K562 (cell line): Measurements from ENCODE around the gene FPR1. TPM values are rescaled to one million over a fixed set of nuclear protein-coding genes. Genes with fewer than 3 reads are reported as not detected.

Source experiments
- CAMTA2 ChIP-seq: fragments of 250-450 bp; sonication (Bioruptor Pico); conservative IDR thresholded peaks from 2 replicates; pipeline ENCODE4 v1.5.1; 2022
- IRF2 ChIP-seq: sonication (generic); formaldehyde crosslinking; IDR thresholded peaks from 2 replicates; pipeline ENCODE4 v1.8.1; 2022; ENCODE audit warnings: mild to moderate bottlenecking, missing genetic modification reagents
- MAZ ChIP-seq, 2 experiments: fragments of 450-650 bp in 1 of 2; sonication (generic) in 1 of 2; formaldehyde crosslinking; IDR thresholded peaks in 1 of 2; conservative IDR thresholded peaks in 1 of 2; 2 replicates each; pipeline versions ENCODE4 v1.4.0 to v1.5.0; 2020; ENCODE audit warnings: mild to moderate bottlenecking in 1 of 2, missing genetic modification reagents in 1 of 2
- RBFOX2 ChIP-seq: fragments of 200-400 bp; formaldehyde crosslinking; IDR thresholded peaks from 2 replicates; pipeline ENCODE4 v1.6.1; 2017; ENCODE audit warnings: low read depth, mild to moderate bottlenecking, low read length, moderate library complexity
- ZBTB7A ChIP-seq: IDR thresholded peaks from 2 replicates; pipeline ENCODE4 v1.6.1; 2011; ENCODE audit warnings: low read depth, mild to moderate bottlenecking, low read length, moderate library complexity, borderline replicate concordance; ENCODE audit not compliant: control insufficient read depth
- ZNF224 ChIP-seq: sonication (generic); formaldehyde crosslinking; IDR thresholded peaks from 2 replicates; pipeline ENCODE4 v1.8.0; 2022; ENCODE audit warnings: mild to moderate bottlenecking, missing genetic modification reagents
- ZNF232 ChIP-seq: sonication (generic); formaldehyde crosslinking; IDR thresholded peaks from 2 replicates; pipeline ENCODE4 v1.8.0; 2022; ENCODE audit warnings: mild to moderate bottlenecking, missing genetic modification reagents
- ZNF263 ChIP-seq: sonication (generic); formaldehyde crosslinking; IDR thresholded peaks from 2 replicates; pipeline ENCODE4 v1.8.0; 2022; ENCODE audit warnings: mild to moderate bottlenecking, missing genetic modification reagents, borderline replicate concordance
- ZNF354B ChIP-seq: fragments of 250-450 bp; sonication (Bioruptor Pico); IDR thresholded peaks from 2 replicates; pipeline ENCODE4 v1.4.0; 2020
- ZNF41 ChIP-seq: fragments of 250-450 bp; sonication (Bioruptor Pico); conservative IDR thresholded peaks from 2 replicates; pipeline ENCODE4 v1.4.0; 2020; ENCODE audit warnings: mild to moderate bottlenecking
- polyA plus RNA-seq, 8 experiments: library from polyadenylated mRNA; depleted of rRNA in 4 of 8; stranded (reverse) in 5 of 8; unstranded in 3 of 8; fragments of >200 nt; fragmentation: Nextera tagmentation in 2 of 8; fragmentation: Illumina TruSeq in 1 of 8; extraction: Ambion mirVana in 2 of 8; extraction: Trizol in 1 of 8; gene quantifications; 2 replicates each; pipeline versions ENCODE4 v1.2.1 to v1.2.3, GENCODE V29; 2011 to 2014; ENCODE audit warnings: inconsistent platforms in 1 of 8, missing spikeins in 1 of 8
- total RNA-seq, 7 experiments: library from RNA; depleted of rRNA in 6 of 7; stranded (reverse); fragments of >200 nt in 6 of 7; fragmentation: Illumina TruSeq in 2 of 7; extraction: Trizol in 2 of 7; gene quantifications; 2 replicates each; pipeline versions ENCODE4 v1.2.1 to v1.2.3, GENCODE V29; 2011 to 2021; ENCODE audit warnings: low replicate concordance in 1 of 7
- TF ChIP-seq, protein P1 (sequence below), 2 experiments: IDR thresholded peaks; 2 replicates each; pipeline ENCODE4 v1.6.1; 2011; ENCODE audit warnings: borderline replicate concordance in 1 of 2, control low read depth in 1 of 2, low read depth in 1 of 2, low read length in 1 of 2, mild to moderate bottlenecking in 1 of 2, mixed read lengths in 1 of 2, moderate library complexity in 1 of 2; ENCODE audit not compliant: insufficient read depth in 1 of 2, insufficient read length in 1 of 2, poor library complexity in 1 of 2, severe bottlenecking in 1 of 2; ENCODE audit errors: extremely low read depth in 1 of 2

The FPR1 gene
- total and polyA plus RNA-seq, 9 of the 15 experiments (the other 6 are each of a cell fraction or from before 2014, with no cell fraction given) = 0.06 to 0.25 (median 0.14) TPM; not detected in 4

DNA sequence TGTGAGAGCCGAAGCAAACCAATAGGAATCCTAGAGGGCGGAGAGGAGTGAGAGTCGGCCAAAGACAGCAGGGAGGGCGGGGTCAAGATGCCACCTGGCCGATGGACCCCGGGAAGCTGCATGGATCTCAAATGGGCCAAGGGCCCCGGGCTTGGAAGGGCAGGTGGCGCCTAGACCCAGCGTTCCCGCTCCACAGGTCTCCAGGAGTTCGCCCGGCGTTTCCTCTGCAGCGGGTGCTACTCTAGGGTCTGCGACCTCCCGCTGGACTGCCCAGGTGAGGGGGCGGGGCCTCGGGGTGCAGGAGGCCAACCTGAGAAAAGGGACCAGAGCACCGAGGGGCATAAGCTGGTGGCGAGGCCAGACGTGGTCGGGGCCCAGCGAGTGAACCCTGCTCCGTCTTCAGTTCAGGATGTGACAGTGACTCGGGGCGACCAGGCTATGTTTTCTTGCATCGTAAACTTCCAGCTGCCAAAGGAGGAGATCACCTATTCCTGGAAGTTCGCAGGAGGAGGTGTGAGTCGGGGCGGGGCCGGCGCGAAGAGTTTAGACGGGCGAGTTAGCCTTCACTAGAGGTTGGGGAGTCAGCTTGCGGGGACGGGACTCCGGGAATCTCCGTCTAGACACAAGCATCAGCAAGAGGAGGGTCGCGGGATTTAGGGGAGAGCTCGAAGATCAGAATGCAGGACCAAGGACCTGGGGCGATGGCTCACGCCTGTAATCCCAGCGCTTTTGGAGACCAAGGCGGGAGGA lies 48.7 kb downstream of the FPR1 start (continued):
- TF ChIP-seq, protein P1, sequence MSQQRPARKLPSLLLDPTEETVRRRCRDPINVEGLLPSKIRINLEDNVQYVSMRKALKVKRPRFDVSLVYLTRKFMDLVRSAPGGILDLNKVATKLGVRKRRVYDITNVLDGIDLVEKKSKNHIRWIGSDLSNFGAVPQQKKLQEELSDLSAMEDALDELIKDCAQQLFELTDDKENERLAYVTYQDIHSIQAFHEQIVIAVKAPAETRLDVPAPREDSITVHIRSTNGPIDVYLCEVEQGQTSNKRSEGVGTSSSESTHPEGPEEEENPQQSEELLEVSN (IDR thresholded peaks at IDR 0.05; ENCODE audit: borderline replicate concordance in 1 of 2, extremely low read depth in 1 of 2, insufficient read depth in 1 of 2, insufficient read length in 1 of 2, low read depth in 1 of 2, low read length in 1 of 2, poor library complexity in 1 of 2, severe bottlenecking in 1 of 2) = peak; percentile 22 to 41
- TF ChIP-seq ZNF224 (0 out of 2 replicates have a peak, but pooled peaks have one; percentile 50), RBFOX2 (peak; percentile 54), ZNF232 (CRISPR knock-in tag) (0 out of 2 replicates have a peak, but pooled peaks have one; percentile 45), ZNF354B (CRISPR knock-in tag) (no peak), ZBTB7A (0 out of 2 replicates have a peak, but pooled peaks have one; percentile 10), ZNF41 (CRISPR knock-in tag) (no peak), ZNF263 (peak; percentile 20), IRF2 (CRISPR knock-in tag) (0 out of 2 replicates have a peak, but pooled peaks have one; percentile 41), CAMTA2 (0 out of 2 replicates have a peak, but pooled peaks have one; percentile 75), MAZ (CRISPR knock-in tag; conservative IDR thresholded peaks at IDR 0.05 in 1 of 2, IDR thresholded peaks at IDR 0.05 in 1 of 2) (0 out of 4 replicates have a peak, but pooled peaks of 1 of the 2 experiments have one; percentile 12)
